GM21447 (cell line): Measurements from ENCODE around the gene GSX2.

Experiments
- ATAC-seq: cut with Tn5 transposase; IDR thresholded peaks from one replicate; pipeline ENCODE4 v1.9.1; 2021; ENCODE audit not compliant: unreplicated experiment

The GSX2 gene

GRCh38 chr4:54076673-54077072 is 23.3 kb upstream of the GSX2 start:
- no peak for ATAC-seq

- ATAC-seq = no peak
Measured at GRCh38 chr4:54077812-54078211, 22.2 kb upstream of the GSX2 start.

- ATAC-seq = no peak
Measured at GRCh38 chr4:54082168-54082567, 17.8 kb upstream of the GSX2 start.

- no peak for ATAC-seq
Measured at GRCh38 chr4:54085284-54085683, 14.7 kb upstream of the GSX2 start.

- ATAC-seq = no peak
Measured at GRCh38 chr4:54089875-54090274, 10.1 kb upstream of the GSX2 start.

GRCh38 chr4:54090404-54090803 is 9.6 kb upstream of the GSX2 start:
- ATAC-seq = no peak

GRCh38 chr4:54090804-54091623 is 8.9 kb upstream of the GSX2 start:
- peak; percentile 47 for ATAC-seq

- peak; percentile 74 for ATAC-seq
Measured at GRCh38 chr4:54091637-54092404, 8.1 kb upstream of the GSX2 start.

- no peak for ATAC-seq
Measured at GRCh38 chr4:54092405-54093323, 7.3 kb upstream of the GSX2 start.

GRCh38 chr4:54093324-54094240 is 6.4 kb upstream of the GSX2 start:
- no peak for ATAC-seq

GRCh38 chr4:54094451-54094850 is 5.5 kb upstream of the GSX2 start:
- no peak for ATAC-seq

GRCh38 chr4:54095110-54095825 is 4.7 kb upstream of the GSX2 start:
- ATAC-seq = no peak

- no peak for ATAC-seq
Measured at GRCh38 chr4:54096295-54096962, 3.5 kb upstream of the GSX2 start.

- ATAC-seq = no peak
Measured at GRCh38 chr4:54097152-54097551, 2.8 kb upstream of the GSX2 start.

GRCh38 chr4:54098375-54098774 is 1.6 kb upstream of the GSX2 start:
- no peak for ATAC-seq

GRCh38 chr4:54099287-54099747 is 646 bp upstream of the GSX2 start:
- no peak for ATAC-seq

- ATAC-seq = no peak
Measured at GRCh38 chr4:54100595-54101189, 729 bp downstream of the GSX2 start.

GRCh38 chr4:54101190-54102041 is 1.5 kb downstream of the GSX2 start:
- no peak for ATAC-seq
